Endothelial cell of umbilical vein (primary cell): ENCODE results near the gene MACROD2. TPM values are rescaled to one million over a fixed set of nuclear protein-coding genes. Genes with fewer than 3 reads are reported as not detected.

Experiments
- BruUV-seq: library from RNA; stranded (reverse); fragments of 400-500 nt; replicated peaks from 2 replicates; lab custom pipeline; 2021; lab: Mats Ljungman, UMichigan
- CTCF ChIA-PET: fragments of 300-600, 350-600 bp; sonication (Branson Sonifier 250); formaldehyde crosslinking; loops from one replicate; lab custom pipeline; 2021; ENCODE audit warnings: antibody characterized with exemption, inconsistent platforms; lab: Charles Lee
- POLR2A ChIA-PET: fragments of 300-600, 350-600 bp; sonication (Branson Sonifier 250); formaldehyde crosslinking; loops from one replicate; lab custom pipeline; 2021; ENCODE audit warnings: antibody characterized with exemption, inconsistent platforms; lab: Charles Lee
- DNase-seq: peaks from one replicate; pipeline ENCODE4 v3.0.0-alpha.2; 2011; ENCODE audit warnings: low read depth, low spot score
- FAIRE-seq: peaks from 2 replicates; lab custom pipeline; 2011; peaks lifted over from hg19 to GRCh38; lab: Jason Lieb, UNC
- H2AFZ ChIP-seq: 2 replicates; pipeline ENCODE4 v1.6.0; 2012; ENCODE audit warnings: low read depth, low read length, control low read depth, inconsistent platforms
- H3K27ac ChIP-seq: 2 replicates; pipeline ENCODE4 v1.5.1; 2011; ENCODE audit warnings: low read depth, mild to moderate bottlenecking, control low read depth, low read length, moderate library complexity; ENCODE audit not compliant: insufficient read depth
- H3K27me3 ChIP-seq, 2 experiments: 2 replicates each; pipeline versions ENCODE4 v1.6.0 to v1.6.1; 2011; ENCODE audit warnings: low read length in 2 of 2, mixed read lengths in 1 of 2; ENCODE audit not compliant: control insufficient read depth in 2 of 2, insufficient read depth in 2 of 2
- H3K36me3 ChIP-seq, 2 experiments: 2 replicates in 1 of 2; 3 replicates in 1 of 2; pipeline ENCODE4 v1.5.1; 2011; ENCODE audit warnings: low read length in 2 of 2, mild to moderate bottlenecking in 1 of 2, moderate library complexity in 1 of 2; ENCODE audit not compliant: control insufficient read depth in 2 of 2, insufficient read depth in 2 of 2; ENCODE audit errors: extremely low read depth in 1 of 2
- H3K4me1 ChIP-seq: 3 replicates; pipeline ENCODE4 v1.5.1; 2011; ENCODE audit warnings: mild to moderate bottlenecking, low read length; ENCODE audit not compliant: control insufficient read depth, insufficient read depth; ENCODE audit errors: extremely low read depth
- H3K4me2 ChIP-seq: 2 replicates; pipeline ENCODE4 v1.6.1; 2011; ENCODE audit warnings: low read length, control low read depth, mixed read lengths; ENCODE audit not compliant: insufficient read depth
- H3K4me3 ChIP-seq, 3 experiments: fragments of 200-600 bp in 1 of 3; sonication (generic), shearing (Covaris generic) in 1 of 3; replicated peaks in 1 of 3; 2 replicates each; pipeline ENCODE4 v1.5.1; 2011 to 2016; ENCODE audit warnings: control low read depth in 3 of 3, low read length in 3 of 3, mild to moderate bottlenecking in 2 of 3, inconsistent platforms in 1 of 3, low read depth in 1 of 3, moderate library complexity in 1 of 3; ENCODE audit not compliant: insufficient read depth in 1 of 3
- H3K79me2 ChIP-seq: 2 replicates; pipeline ENCODE4 v1.6.0; 2012; ENCODE audit warnings: low read length, inconsistent platforms; ENCODE audit not compliant: control insufficient read depth, insufficient read depth
- H3K9ac ChIP-seq: replicated peaks from 2 replicates; pipeline ENCODE3; 2011; ENCODE audit warnings: low read length, control low read depth; ENCODE audit not compliant: insufficient read depth; ENCODE audit errors: extremely low read depth
- H3K9me1 ChIP-seq: replicated peaks from 3 replicates; pipeline ENCODE4 v1.6.0; 2011; ENCODE audit warnings: mild to moderate bottlenecking, low read length; ENCODE audit not compliant: control insufficient read depth, insufficient read depth; ENCODE audit errors: extremely low read depth
- H3K9me3 ChIP-seq: replicated peaks from 2 replicates; pipeline ENCODE4 v1.5.1; 2012; ENCODE audit warnings: low read length, inconsistent platforms; ENCODE audit not compliant: control insufficient read depth, insufficient read depth
- H4K20me1 ChIP-seq: replicated peaks from 2 replicates; pipeline ENCODE3; 2011; ENCODE audit warnings: mild to moderate bottlenecking, low read length; ENCODE audit not compliant: control insufficient read depth, insufficient read depth; ENCODE audit errors: extremely low read depth
- EZH2 ChIP-seq: IDR thresholded peaks from 2 replicates; pipeline ENCODE4 v1.6.1; 2012; ENCODE audit warnings: borderline replicate concordance, low read depth, mild to moderate bottlenecking, moderate library complexity, low read length, inconsistent platforms; ENCODE audit not compliant: severe bottlenecking
- FOS ChIP-seq: IDR thresholded peaks from 2 replicates; pipeline ENCODE4 v1.6.1; 2011; ENCODE audit warnings: mild to moderate bottlenecking, low read length, moderate library complexity, borderline replicate concordance; ENCODE audit not compliant: insufficient read depth
- GATA2 ChIP-seq: IDR thresholded peaks from 2 replicates; pipeline ENCODE4 v1.7.0; 2011; ENCODE audit warnings: low read depth, mild to moderate bottlenecking, moderate library complexity, mixed read lengths, low read length; ENCODE audit not compliant: insufficient read length, insufficient read depth
- JUN ChIP-seq: IDR thresholded peaks from 2 replicates; pipeline ENCODE4 v1.6.1; 2011; ENCODE audit warnings: borderline replicate concordance, low read depth; ENCODE audit not compliant: insufficient read length, insufficient read depth
- MAX ChIP-seq: IDR thresholded peaks from 2 replicates; pipeline ENCODE4 v1.6.1; 2011; ENCODE audit not compliant: insufficient read depth, insufficient read length
- MYC ChIP-seq: IDR thresholded peaks from one replicate; pipeline ENCODE4 v1.6.1; 2011; ENCODE audit warnings: mild to moderate bottlenecking, low read depth, low read length
- POLR2A ChIP-seq: IDR thresholded peaks from 2 replicates; pipeline ENCODE4 v1.6.1; 2012; ENCODE audit warnings: low read depth, mild to moderate bottlenecking, control low read depth, low read length
- POLR2AphosphoS5 ChIP-seq: IDR thresholded peaks from 2 replicates; pipeline ENCODE4 v1.6.1; 2012; ENCODE audit warnings: low read depth, mild to moderate bottlenecking, control low read depth, low read length, moderate library complexity; ENCODE audit not compliant: insufficient read depth
- dilution Hi-C: fragments of 300-500 bp; cut with MboI; formaldehyde crosslinking; loops from one replicate; pipeline ENCODE4 v1.15.0; 2019; ENCODE audit warnings: low sequenced_read_pairs; ENCODE audit not compliant: extremely low pct_ligation_motif_present
- intact Hi-C: fragments of 100-400 bp; cut with micrococcal nuclease; formaldehyde crosslinking; loops from one replicate; pipeline ENCODE4 v1.10.0; 2022
- polyA plus RNA-seq, 4 experiments: library from polyadenylated mRNA; depleted of rRNA in 3 of 4; stranded (reverse) in 3 of 4; unstranded in 1 of 4; fragments of >200 nt; gene quantifications; 2 replicates each; pipeline versions ENCODE4 v1.2.1 to v1.2.3, GENCODE V29; 2011 to 2012; ENCODE audit warnings: missing spikeins in 1 of 4
- total RNA-seq: library from RNA; stranded (reverse); gene quantifications from 2 replicates; pipeline ENCODE4 v1.2.3, GENCODE V29; 2021
- TF ChIP-seq, protein P1 (sequence below), 2 donors: IDR thresholded peaks; 1 replicate in 1 of 2; 2 replicates in 1 of 2; pipeline ENCODE4 v1.5.1; 2011; ENCODE audit warnings: low read length in 2 of 2, mild to moderate bottlenecking in 2 of 2, moderate library complexity in 2 of 2, control low read depth in 1 of 2, inconsistent platforms in 1 of 2, low read depth in 1 of 2; ENCODE audit not compliant: insufficient read depth in 1 of 2; ENCODE audit errors: extremely low read depth in 1 of 2

Gene MACROD2
- total and polyA plus RNA-seq, 2 donors (not counting 3 experiments of a cell fraction or from before 2014, with no cell fraction given) = 0.11 to 0.73 TPM

DNA sequence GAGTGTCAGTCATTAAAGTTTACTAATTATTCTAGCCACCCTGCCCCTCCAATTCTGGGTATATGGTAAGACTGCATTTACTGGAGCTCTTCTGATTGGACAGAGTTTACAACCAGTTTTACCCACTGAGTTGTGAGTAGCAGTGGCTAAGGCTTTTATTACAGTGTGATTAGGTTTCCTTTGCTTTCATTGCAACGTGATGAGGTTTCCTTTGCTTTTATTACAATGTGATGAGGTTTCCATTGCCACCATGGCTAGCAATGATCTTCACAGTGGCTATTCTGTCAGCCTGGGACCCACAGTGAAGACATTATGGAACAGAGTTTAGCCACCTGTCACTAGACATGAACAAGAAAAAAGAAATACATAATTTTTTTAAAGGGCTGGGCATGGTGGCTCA lies 1052.3 kb downstream of the MACROD2 start:
- intact Hi-C loops = no loop called here

More for the DNA sequence above, 1052.3 kb downstream of the MACROD2 start:
- Histone ChIP-seq H3K9me1 (no peaks in the 10 kb centered on the region), H3K36me3 (no peaks in the 10 kb centered on the region), H3K4me3 (no peak overlapping the region), H4K20me1 (no peaks in the 10 kb centered on the region), H3K27me3 (no peaks in the 10 kb centered on the region), H3K4me1 (no peaks in the 10 kb centered on the region), H2AFZ (no peak overlapping the region), H3K79me2 (no peaks in the 10 kb centered on the region), H3K9ac (no peak overlapping the region), H3K9me3 (no peaks in the 10 kb centered on the region), H3K4me2 (no peak overlapping the region), H3K27ac (no peak overlapping the region)
- no peak for TF ChIP-seq FOS
- no peak for TF ChIP-seq MAX
- TF ChIP-seq JUN = no peak
- TF ChIP-seq POLR2A = no peak
- TF ChIP-seq GATA2 = no peak
- TF ChIP-seq EZH2 = no peak
- TF ChIP-seq MYC = no peak
- TF ChIP-seq, protein P1, sequence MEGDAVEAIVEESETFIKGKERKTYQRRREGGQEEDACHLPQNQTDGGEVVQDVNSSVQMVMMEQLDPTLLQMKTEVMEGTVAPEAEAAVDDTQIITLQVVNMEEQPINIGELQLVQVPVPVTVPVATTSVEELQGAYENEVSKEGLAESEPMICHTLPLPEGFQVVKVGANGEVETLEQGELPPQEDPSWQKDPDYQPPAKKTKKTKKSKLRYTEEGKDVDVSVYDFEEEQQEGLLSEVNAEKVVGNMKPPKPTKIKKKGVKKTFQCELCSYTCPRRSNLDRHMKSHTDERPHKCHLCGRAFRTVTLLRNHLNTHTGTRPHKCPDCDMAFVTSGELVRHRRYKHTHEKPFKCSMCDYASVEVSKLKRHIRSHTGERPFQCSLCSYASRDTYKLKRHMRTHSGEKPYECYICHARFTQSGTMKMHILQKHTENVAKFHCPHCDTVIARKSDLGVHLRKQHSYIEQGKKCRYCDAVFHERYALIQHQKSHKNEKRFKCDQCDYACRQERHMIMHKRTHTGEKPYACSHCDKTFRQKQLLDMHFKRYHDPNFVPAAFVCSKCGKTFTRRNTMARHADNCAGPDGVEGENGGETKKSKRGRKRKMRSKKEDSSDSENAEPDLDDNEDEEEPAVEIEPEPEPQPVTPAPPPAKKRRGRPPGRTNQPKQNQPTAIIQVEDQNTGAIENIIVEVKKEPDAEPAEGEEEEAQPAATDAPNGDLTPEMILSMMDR (IDR thresholded peaks at IDR 0.05; ENCODE audit: extremely low read depth in 1 of 2, insufficient read depth in 1 of 2, low read depth in 1 of 2, low read length in 2 of 2) = no peak
- TF ChIP-seq POLR2AphosphoS5 = no peak
- no TSS peak for BruUV-seq
- FAIRE-seq (no peak), DNase-seq (no peak)
- dilution Hi-C loops = no loop called here
- CTCF ChIA-PET = no interaction called here
- POLR2A ChIA-PET = no interaction called here
